Measurements from ENCODE around the gene CD151.
A peak's percentile ranks its signal among the peaks of the same experiment; 100 is the strongest.

Gene CD151

GRCh38 chr11:838441-839279 lies 5.9 kb downstream of the CD151 start:
- H3K27me3 ChIP-seq (ENCODE audit: insufficient read depth, poor library complexity, severe bottlenecking) = no peaks in the 10 kb centered on the region

GRCh38 chr11:839280-839623 lies 6.5 kb downstream of the CD151 start:
- DNase-seq (ENCODE audit: low spot score) = no peak
- H3K27ac ChIP-seq (ENCODE audit: poor library complexity, severe bottlenecking) = peak overlapping the region; percentile 97
- TF ChIP-seq CTCF (IDR thresholded peaks at IDR 0.05; ENCODE audit: poor library complexity, severe bottlenecking) = no peak
- H3K27me3 ChIP-seq (ENCODE audit: insufficient read depth, poor library complexity, severe bottlenecking) = no peaks in the 10 kb centered on the region
- ATAC-seq (ENCODE audit: low read depth) = no peak
- H3K4me1 ChIP-seq (ENCODE audit: insufficient read depth, poor library complexity, severe bottlenecking) = peaks cover 13% of the 10 kb centered on the region
- no peak overlapping the region for H3K4me3 ChIP-seq (ENCODE audit: severe bottlenecking)
- no peaks in the 10 kb centered on the region for H3K9me3 ChIP-seq (ENCODE audit: severe bottlenecking)
- H3K36me3 ChIP-seq (ENCODE audit: low read depth) = peaks cover 56% of the 10 kb centered on the region

More at GRCh38 chr11:838441-839279, 5.9 kb downstream of the CD151 start:
- H3K4me1 ChIP-seq (ENCODE audit: insufficient read depth, poor library complexity, severe bottlenecking) = peaks cover 14% of the 10 kb centered on the region
- peak; percentile 32 for TF ChIP-seq CTCF (IDR thresholded peaks at IDR 0.05; ENCODE audit: poor library complexity, severe bottlenecking)
- no peak overlapping the region for H3K4me3 ChIP-seq (ENCODE audit: severe bottlenecking)
- H3K27ac ChIP-seq (ENCODE audit: poor library complexity, severe bottlenecking) = peak overlapping the region; percentile 97
- peaks cover 56% of the 10 kb centered on the region for H3K36me3 ChIP-seq (ENCODE audit: low read depth)
- DNase-seq (ENCODE audit: low spot score) = no peak
- peak; percentile 2; the same call in 2 of the 3 replicates for ATAC-seq (ENCODE audit: low read depth)
- no peaks in the 10 kb centered on the region for H3K9me3 ChIP-seq (ENCODE audit: severe bottlenecking)

GRCh38 chr11:839875-840617 lies 7.3 kb downstream of the CD151 start:
- peaks cover 10% of the 10 kb centered on the region for H3K4me1 ChIP-seq (ENCODE audit: insufficient read depth, poor library complexity, severe bottlenecking)
- H3K4me3 ChIP-seq (ENCODE audit: severe bottlenecking) = no peak overlapping the region
- ATAC-seq (ENCODE audit: low read depth) (no peak), DNase-seq (ENCODE audit: low spot score) (no peak)
- TF ChIP-seq CTCF (IDR thresholded peaks at IDR 0.05; ENCODE audit: poor library complexity, severe bottlenecking) = peak; percentile 18
- H3K27ac ChIP-seq (ENCODE audit: poor library complexity, severe bottlenecking) = peak overlapping the region; percentile 97
- H3K9me3 ChIP-seq (ENCODE audit: severe bottlenecking) = no peaks in the 10 kb centered on the region
- peaks cover 56% of the 10 kb centered on the region for H3K36me3 ChIP-seq (ENCODE audit: low read depth)
- H3K27me3 ChIP-seq (ENCODE audit: insufficient read depth, poor library complexity, severe bottlenecking) = no peaks in the 10 kb centered on the region

- H3K4me1 ChIP-seq (ENCODE audit: insufficient read depth, poor library complexity, severe bottlenecking) = peaks cover 24% of the 10 kb centered on the region
- no peak for TF ChIP-seq CTCF (IDR thresholded peaks at IDR 0.05; ENCODE audit: poor library complexity, severe bottlenecking)
- peak overlapping the region; percentile 58 for H3K4me3 ChIP-seq (ENCODE audit: severe bottlenecking)
- ATAC-seq (ENCODE audit: low read depth) (no peak; the same call in 2 of the 3 replicates), DNase-seq (ENCODE audit: low spot score) (no peak)
- no peaks in the 10 kb centered on the region for H3K27me3 ChIP-seq (ENCODE audit: insufficient read depth, poor library complexity, severe bottlenecking)
- H3K36me3 ChIP-seq (ENCODE audit: low read depth) = peaks cover 44% of the 10 kb centered on the region
- no peaks in the 10 kb centered on the region for H3K9me3 ChIP-seq (ENCODE audit: severe bottlenecking)
- H3K27ac ChIP-seq (ENCODE audit: poor library complexity, severe bottlenecking) = peak overlapping the region; percentile 97
These were observed 9.2 kb downstream of the CD151 start for GRCh38 chr11:841981-842369.

Data from RWPE2 (cell line).